ENCODE data around the gene OSBPL7.

The OSBPL7 gene

DNA sequence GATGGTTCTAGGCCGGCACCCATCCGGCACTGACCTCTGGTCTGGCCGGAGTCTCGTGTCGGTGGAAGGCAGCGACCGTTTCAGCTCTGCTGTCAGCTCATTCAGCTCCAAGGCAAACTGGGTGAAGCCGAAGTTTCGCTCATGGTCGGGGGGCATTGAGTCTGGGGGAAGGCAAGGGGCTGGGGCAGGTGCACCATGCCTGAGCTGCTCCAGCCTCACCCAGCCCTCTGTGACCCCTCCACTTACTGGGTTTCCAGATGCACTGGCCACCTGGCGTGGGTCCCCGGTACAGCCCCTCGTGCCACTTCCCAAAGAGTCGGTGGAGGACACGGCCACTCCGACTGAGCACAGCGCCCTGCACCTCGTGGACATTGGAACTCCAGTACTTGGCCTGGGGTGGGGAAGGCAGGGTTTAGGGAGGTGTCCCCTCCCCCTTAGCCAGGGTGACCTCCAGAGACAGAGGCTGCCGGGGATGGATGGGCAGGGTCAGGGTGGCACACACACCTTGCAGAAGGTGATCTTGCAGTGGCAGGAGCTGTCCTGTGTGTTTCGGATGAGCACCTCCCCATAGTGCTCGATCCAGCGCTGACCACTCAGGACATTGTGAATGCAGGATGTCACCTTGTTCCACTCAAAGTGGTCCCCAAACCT is 12.6 kb downstream of the OSBPL7 start:
- Histone ChIP-seq H3K9me3 (ENCODE audit: low read length) (no peaks in the 10 kb centered on the region), H3K4me2 (ENCODE audit: low read length) (no peak overlapping the region), H4K20me1 (ENCODE audit: insufficient read depth, low read length) (no peaks in the 10 kb centered on the region), H3K27ac (ENCODE audit: low read depth, low read length, poor library complexity, severe bottlenecking) (no peak overlapping the region), H3K4me3 (ENCODE audit: low read depth, low read length, poor library complexity, severe bottlenecking) (no peak overlapping the region), H3K79me2 (ENCODE audit: insufficient read depth, low read length) (no peaks in the 10 kb centered on the region), H3K9ac (ENCODE audit: low read length) (no peak overlapping the region), H3K27me3 (ENCODE audit: insufficient read depth, low read length) (no peaks in the 10 kb centered on the region), H3K4me1 (ENCODE audit: insufficient read depth, low read length, severe bottlenecking) (no peaks in the 10 kb centered on the region), H2AFZ (ENCODE audit: low read length) (no peak overlapping the region), H3F3A (ENCODE audit: insufficient read depth, low read length) (no peaks in the 10 kb centered on the region), H3K36me3 (ENCODE audit: insufficient read depth, low read length) (peaks cover 45% of the 10 kb centered on the region), H3K9me2 (ENCODE audit: low read depth, low read length) (no peaks in the 10 kb centered on the region)
- TF ChIP-seq EZH2 (IDR thresholded peaks at IDR 0.05; ENCODE audit: borderline replicate concordance, low read length), result no peak
- TF ChIP-seq, protein P1, sequence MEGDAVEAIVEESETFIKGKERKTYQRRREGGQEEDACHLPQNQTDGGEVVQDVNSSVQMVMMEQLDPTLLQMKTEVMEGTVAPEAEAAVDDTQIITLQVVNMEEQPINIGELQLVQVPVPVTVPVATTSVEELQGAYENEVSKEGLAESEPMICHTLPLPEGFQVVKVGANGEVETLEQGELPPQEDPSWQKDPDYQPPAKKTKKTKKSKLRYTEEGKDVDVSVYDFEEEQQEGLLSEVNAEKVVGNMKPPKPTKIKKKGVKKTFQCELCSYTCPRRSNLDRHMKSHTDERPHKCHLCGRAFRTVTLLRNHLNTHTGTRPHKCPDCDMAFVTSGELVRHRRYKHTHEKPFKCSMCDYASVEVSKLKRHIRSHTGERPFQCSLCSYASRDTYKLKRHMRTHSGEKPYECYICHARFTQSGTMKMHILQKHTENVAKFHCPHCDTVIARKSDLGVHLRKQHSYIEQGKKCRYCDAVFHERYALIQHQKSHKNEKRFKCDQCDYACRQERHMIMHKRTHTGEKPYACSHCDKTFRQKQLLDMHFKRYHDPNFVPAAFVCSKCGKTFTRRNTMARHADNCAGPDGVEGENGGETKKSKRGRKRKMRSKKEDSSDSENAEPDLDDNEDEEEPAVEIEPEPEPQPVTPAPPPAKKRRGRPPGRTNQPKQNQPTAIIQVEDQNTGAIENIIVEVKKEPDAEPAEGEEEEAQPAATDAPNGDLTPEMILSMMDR (IDR thresholded peaks at IDR 0.05; ENCODE audit: low read length), result no peak

DNA sequence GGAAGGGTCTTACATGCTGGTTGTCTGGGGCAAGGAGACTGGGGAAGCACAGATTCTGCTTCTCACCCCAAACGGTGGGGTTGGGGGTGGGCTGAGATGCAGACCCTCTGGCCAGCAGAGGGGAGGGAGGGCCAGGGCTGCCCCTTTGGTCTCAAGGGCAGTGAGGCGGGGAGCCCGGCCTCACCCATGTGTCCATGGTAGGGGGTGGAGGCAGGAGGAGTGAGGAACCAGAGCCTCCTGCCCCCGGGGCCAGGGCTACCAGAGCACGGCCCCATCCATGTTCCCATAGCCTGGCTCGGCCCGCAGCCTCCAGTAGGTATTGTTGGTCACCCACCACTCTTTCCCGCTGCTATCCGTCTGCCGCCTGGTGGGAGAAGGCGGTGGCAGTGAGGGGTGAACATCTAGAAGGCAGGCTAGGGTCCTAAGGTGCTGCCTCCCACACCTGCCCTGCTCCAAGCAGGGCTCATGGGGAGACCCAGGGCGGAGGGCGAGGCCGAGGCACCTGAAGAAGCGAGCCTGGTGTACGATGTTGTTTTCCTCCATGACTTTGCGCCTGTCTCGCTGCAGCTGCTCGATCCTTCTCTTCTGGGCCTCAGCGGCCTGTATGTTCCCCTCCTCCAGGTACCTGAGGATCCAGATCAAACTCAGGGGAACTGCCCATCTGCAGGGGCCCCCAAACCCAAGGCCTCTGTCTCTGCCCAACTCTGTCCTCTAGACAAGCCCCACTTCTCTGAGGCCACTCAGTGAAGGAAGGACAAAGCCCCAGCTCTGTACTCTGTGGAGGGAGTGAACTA is 13.4 kb downstream of the OSBPL7 start:
- Histone ChIP-seq H3K27ac (ENCODE audit: low read depth, low read length, poor library complexity, severe bottlenecking) (no peak overlapping the region), H3K27me3 (ENCODE audit: insufficient read depth, low read length) (no peaks in the 10 kb centered on the region), H4K20me1 (ENCODE audit: insufficient read depth, low read length) (no peaks in the 10 kb centered on the region), H3K79me2 (ENCODE audit: insufficient read depth, low read length) (no peaks in the 10 kb centered on the region), H3K36me3 (ENCODE audit: insufficient read depth, low read length) (peaks cover 41% of the 10 kb centered on the region), H3K4me1 (ENCODE audit: insufficient read depth, low read length, severe bottlenecking) (no peaks in the 10 kb centered on the region), H3F3A (ENCODE audit: insufficient read depth, low read length) (no peaks in the 10 kb centered on the region), H3K9me2 (ENCODE audit: low read depth, low read length) (no peaks in the 10 kb centered on the region), H3K4me3 (ENCODE audit: low read depth, low read length, poor library complexity, severe bottlenecking) (no peak overlapping the region), H3K9me3 (ENCODE audit: low read length) (no peaks in the 10 kb centered on the region), H3K4me2 (ENCODE audit: low read length) (no peak overlapping the region), H3K9ac (ENCODE audit: low read length) (no peak overlapping the region), H2AFZ (ENCODE audit: low read length) (no peak overlapping the region)
- TF ChIP-seq, protein P1 (IDR thresholded peaks at IDR 0.05; ENCODE audit: low read length), result no peak
- TF ChIP-seq EZH2 (IDR thresholded peaks at IDR 0.05; ENCODE audit: borderline replicate concordance, low read length), result no peak

- no peaks in the 10 kb centered on the region for H3K9me2 ChIP-seq (ENCODE audit: low read depth, low read length)
- no peak overlapping the region for H3K27ac ChIP-seq (ENCODE audit: low read depth, low read length, poor library complexity, severe bottlenecking)
- H3K9ac ChIP-seq (ENCODE audit: low read length), result no peak overlapping the region
- H3K9me3 ChIP-seq (ENCODE audit: low read length), result no peaks in the 10 kb centered on the region
- H4K20me1 ChIP-seq (ENCODE audit: insufficient read depth, low read length), result no peaks in the 10 kb centered on the region
- no peaks in the 10 kb centered on the region for H3K27me3 ChIP-seq (ENCODE audit: insufficient read depth, low read length)
- H3K4me1 ChIP-seq (ENCODE audit: insufficient read depth, low read length, severe bottlenecking), result no peaks in the 10 kb centered on the region
- H3F3A ChIP-seq (ENCODE audit: insufficient read depth, low read length), result no peaks in the 10 kb centered on the region
- no peak overlapping the region for H3K4me3 ChIP-seq (ENCODE audit: low read depth, low read length, poor library complexity, severe bottlenecking)
- H3K79me2 ChIP-seq (ENCODE audit: insufficient read depth, low read length), result no peaks in the 10 kb centered on the region
- no peak overlapping the region for H3K4me2 ChIP-seq (ENCODE audit: low read length)
- H3K36me3 ChIP-seq (ENCODE audit: insufficient read depth, low read length), result peaks cover 36% of the 10 kb centered on the region; the same call in 1 of the 2 replicates
- no peak overlapping the region for H2AFZ ChIP-seq (ENCODE audit: low read length)
- TF ChIP-seq, protein P1 (IDR thresholded peaks at IDR 0.05; ENCODE audit: low read length), result no peak
- no peak for TF ChIP-seq EZH2 (IDR thresholded peaks at IDR 0.05; ENCODE audit: borderline replicate concordance, low read length)
Measured at GRCh38 chr17:47807421-47807820, 14.2 kb downstream of the OSBPL7 start.

Measured in OCI-LY1 (cell line).